Left renal pelvis (tissue), 4 donors: Measurements from ENCODE around the gene EME2. TPM values are rescaled to one million over a fixed set of nuclear protein-coding genes. Genes with fewer than 3 reads are reported as not detected.
"Not testable (repeated sequence)": the region's sequence is repeated elsewhere in the genome, so short reads cannot be mapped to it uniquely, and the experiment has no call there.

ENCODE experiments used
- DNase-seq, 4 donors: peaks; one replicate each; pipeline ENCODE4 v3.0.0-alpha.2; 2013; ENCODE audit warnings: low read depth in 4 of 4, low spot score in 3 of 4
- polyA plus RNA-seq, 4 donors: library from polyadenylated mRNA; unstranded; fragments of 120-200 nt; gene quantifications; one replicate each; pipeline ENCODE4 v1.2.1, GENCODE V29; 2013; ENCODE audit not compliant: insufficient read length in 4 of 4

The EME2 gene
- polyA plus RNA-seq, 4 donors = 5.7 to 16.1 (median 8.0) TPM

- no peak for DNase-seq
These were observed 17.0 kb downstream of the EME2 start for GRCh38 chr16:1789643-1790045.

- no peak for DNase-seq
These were observed 17.6 kb downstream of the EME2 start for GRCh38 chr16:1790261-1790610.

- DNase-seq = no peak
These were observed 18.1 kb downstream of the EME2 start for GRCh38 chr16:1790611-1791255.

GRCh38 chr16:1791256-1791942, 18.8 kb downstream of the EME2 start:
- DNase-seq = no peak

- no peak for DNase-seq
These were observed 19.6 kb downstream of the EME2 start for GRCh38 chr16:1791943-1792812.

- no peak for DNase-seq
These were observed 20.4 kb downstream of the EME2 start for GRCh38 chr16:1792836-1793577.

GRCh38 chr16:1793578-1794220, 21.1 kb downstream of the EME2 start, which contains the start of gene IGFALS:
Gene IGFALS, minus strand, starts transcription at chr16:1793705. Its CDS starts 53 bp downstream, at chr16:1793652.
- DNase-seq = no peak

GRCh38 chr16:1794221-1794871, 21.7 kb downstream of the EME2 start:
- DNase-seq = no peak

GRCh38 chr16:1794908-1795666, 22.5 kb downstream of the EME2 start:
- DNase-seq = no peak

- not testable (repeated sequence) for DNase-seq
These were observed 26.7 kb downstream of the EME2 start for GRCh38 chr16:1799263-1799662.

- DNase-seq = no peak
These were observed 28.1 kb downstream of the EME2 start for GRCh38 chr16:1800701-1801100.

- no peak for DNase-seq
These were observed 35.0 kb downstream of the EME2 start for GRCh38 chr16:1807626-1808025.

- DNase-seq = no peak
These were observed 36.1 kb downstream of the EME2 start for GRCh38 chr16:1808691-1809090.

GRCh38 chr16:1809281-1809801, 36.7 kb downstream of the EME2 start:
- DNase-seq = no peak

- no peak for DNase-seq
These were observed 37.5 kb downstream of the EME2 start for GRCh38 chr16:1810106-1810505.

- DNase-seq = no peak
These were observed 37.9 kb downstream of the EME2 start for GRCh38 chr16:1810536-1810935.

- no peak for DNase-seq
These were observed 40.1 kb downstream of the EME2 start for GRCh38 chr16:1812732-1813163.

- DNase-seq = no peak
These were observed 42.9 kb downstream of the EME2 start for GRCh38 chr16:1815461-1815860.
